ENCODE results near the gene ZFYVE28. TPM values are rescaled to one million over a fixed set of nuclear protein-coding genes. Genes with fewer than 3 reads are reported as not detected.

ZFYVE28 gene
- total RNA-seq, 1 experiment from 2014 or later, result 0.82 TPM

DNA sequence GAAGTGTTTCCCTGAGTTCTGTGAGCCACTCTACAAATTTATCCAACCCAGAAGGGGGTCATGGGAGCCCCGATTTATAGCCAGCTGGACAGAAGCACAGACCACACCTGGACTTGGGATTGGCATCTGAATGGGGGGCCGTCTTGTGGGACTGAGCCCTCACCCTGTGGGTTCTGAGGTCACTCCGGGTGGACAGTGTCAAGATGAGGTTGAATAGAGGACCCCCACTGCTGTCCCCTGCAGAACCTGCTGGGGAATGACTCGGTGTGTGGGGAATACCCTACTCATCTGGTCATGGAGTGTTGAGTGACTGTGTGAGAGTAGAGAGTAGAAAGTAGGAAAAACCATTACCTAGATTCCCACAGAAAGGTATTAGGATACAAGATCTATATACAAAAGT, 67.5 kb downstream of the ZFYVE28 start:
- CTCF ChIA-PET, result no interaction called here
- Mint-ChIP-seq H3K4me3 (ENCODE audit: unreplicated experiment) (no peak overlapping the region), H3K9me3 (ENCODE audit: unreplicated experiment) (no peaks in the 10 kb centered on the region), H3K27ac (ENCODE audit: unreplicated experiment) (no peak overlapping the region), H3K4me1 (ENCODE audit: low read depth, unreplicated experiment) (no peaks in the 10 kb centered on the region), H3K36me3 (ENCODE audit: insufficient read depth, unreplicated experiment) (no peaks in the 10 kb centered on the region), H3K27me3 (ENCODE audit: insufficient read depth, unreplicated experiment) (peaks cover 5% of the 10 kb centered on the region)
- Histone ChIP-seq H3K36me3 (ENCODE audit: control insufficient read depth, insufficient read depth, low read length) (no peaks in the 10 kb centered on the region), H3K4me3 (ENCODE audit: low read depth, low read length) (no peak overlapping the region), H3K27me3 (replicated peaks; ENCODE audit: control insufficient read depth, insufficient read depth, low read length) (no peaks in the 10 kb centered on the region), H3K9me3 (no peaks in the 10 kb centered on the region), H3K4me1 (no peaks in the 10 kb centered on the region)
- POLR2A ChIA-PET, result no interaction called here
- no peak for DNase-seq
- no TSS peak for BruUV-seq (replicated peaks)
- intact Hi-C loops (cut with micrococcal nuclease; ENCODE audit: unreplicated experiment), result loop anchor here (10.0 kb wide), 1 partner anchor 106 kb away; the partner anchor contains the start of genes HAUS3 and POLN
- TF ChIP-seq CTCF (IDR thresholded peaks at IDR 0.05; ENCODE audit: insufficient read depth in 1 of 2, low read depth in 1 of 2, low read length in 1 of 2, severe bottlenecking in 1 of 2, unreplicated experiment in 1 of 2), result no peak

DNA sequence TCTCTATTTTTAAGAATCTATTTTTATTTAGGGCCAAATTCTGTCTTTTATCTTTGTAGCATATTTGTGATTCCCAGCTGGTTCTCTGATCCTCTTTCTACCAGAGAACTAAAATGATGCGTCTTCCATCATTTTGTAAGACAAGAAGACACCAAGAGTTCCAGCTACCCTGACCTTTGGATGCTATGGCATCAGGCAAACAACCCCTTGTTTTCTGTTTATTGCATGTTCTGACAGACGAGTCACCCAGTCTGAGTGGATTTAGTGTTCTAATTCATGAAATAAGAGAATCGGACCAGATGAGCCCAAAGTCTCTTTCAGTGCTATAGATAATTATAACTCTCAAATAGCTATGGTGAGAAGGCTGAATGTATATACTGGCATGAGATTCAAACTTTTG, 69.7 kb downstream of the ZFYVE28 start:
- ChIA-PET POLR2A (no interaction called here), CTCF (interaction anchor here (0.6 kb wide), 1 partner anchor 192 kb away, joined by 3 read pairs; no protein-coding TSS in a partner anchor)
- Mint-ChIP-seq H3K4me1 (ENCODE audit: low read depth, unreplicated experiment) (no peaks in the 10 kb centered on the region), H3K27me3 (ENCODE audit: insufficient read depth, unreplicated experiment) (peaks cover 15% of the 10 kb centered on the region), H3K4me3 (ENCODE audit: unreplicated experiment) (no peak overlapping the region), H3K9me3 (ENCODE audit: unreplicated experiment) (no peaks in the 10 kb centered on the region), H3K36me3 (ENCODE audit: insufficient read depth, unreplicated experiment) (no peaks in the 10 kb centered on the region), H3K27ac (ENCODE audit: unreplicated experiment) (no peak overlapping the region)
- Histone ChIP-seq H3K27me3 (replicated peaks; ENCODE audit: control insufficient read depth, insufficient read depth, low read length) (no peaks in the 10 kb centered on the region), H3K36me3 (ENCODE audit: control insufficient read depth, insufficient read depth, low read length) (no peaks in the 10 kb centered on the region), H3K4me1 (no peaks in the 10 kb centered on the region), H3K9me3 (no peaks in the 10 kb centered on the region), H3K4me3 (ENCODE audit: low read depth, low read length) (no peak overlapping the region)
- no peak for TF ChIP-seq CTCF (IDR thresholded peaks at IDR 0.05; ENCODE audit: insufficient read depth in 1 of 2, low read depth in 1 of 2, low read length in 1 of 2, severe bottlenecking in 1 of 2, unreplicated experiment in 1 of 2)
- intact Hi-C loops (cut with micrococcal nuclease; ENCODE audit: unreplicated experiment), result no loop called here
- no peak for DNase-seq
- no TSS peak for BruUV-seq (replicated peaks)

- Mint-ChIP-seq H3K36me3 (ENCODE audit: insufficient read depth, unreplicated experiment) (no peaks in the 10 kb centered on the region), H3K27me3 (ENCODE audit: insufficient read depth, unreplicated experiment) (peaks cover 16% of the 10 kb centered on the region), H3K9me3 (ENCODE audit: unreplicated experiment) (no peaks in the 10 kb centered on the region), H3K4me1 (ENCODE audit: low read depth, unreplicated experiment) (no peaks in the 10 kb centered on the region), H3K4me3 (ENCODE audit: unreplicated experiment) (no peak overlapping the region), H3K27ac (ENCODE audit: unreplicated experiment) (no peak overlapping the region)
- ChIA-PET POLR2A (no interaction called here), CTCF (no interaction called here)
- Histone ChIP-seq H3K36me3 (ENCODE audit: control insufficient read depth, insufficient read depth, low read length) (no peaks in the 10 kb centered on the region), H3K9me3 (no peaks in the 10 kb centered on the region), H3K4me1 (no peaks in the 10 kb centered on the region), H3K27me3 (replicated peaks; ENCODE audit: control insufficient read depth, insufficient read depth, low read length) (no peaks in the 10 kb centered on the region), H3K4me3 (ENCODE audit: low read depth, low read length) (no peak overlapping the region)
- no TSS peak for BruUV-seq (replicated peaks)
- intact Hi-C loops (cut with micrococcal nuclease; ENCODE audit: unreplicated experiment), result no loop called here
- TF ChIP-seq CTCF (IDR thresholded peaks at IDR 0.05; ENCODE audit: insufficient read depth in 1 of 2, low read depth in 1 of 2, low read length in 1 of 2, severe bottlenecking in 1 of 2, unreplicated experiment in 1 of 2), result no peak
- no peak for DNase-seq
Observed at GRCh38 chr4:2347190-2347589, 71.3 kb downstream of the ZFYVE28 start.

Data from Caco-2 (cell line).